ENCODE measurements around the gene PUS1.

Gene PUS1

GRCh38 chr12:131914179-131914702 is 14.8 kb upstream of the PUS1 start:
- no peak for DNase-seq (ENCODE audit: low read depth)
- no peak overlapping the region for H3K4me3 ChIP-seq (ENCODE audit: low read length)
- no peak for TF ChIP-seq CTCF (conservative IDR thresholded peaks at IDR 0.05; ENCODE audit: low read depth, low read length)

GRCh38 chr12:131915000-131915689 is 13.9 kb upstream of the PUS1 start:
- DNase-seq (ENCODE audit: low read depth): no peak
- TF ChIP-seq CTCF (conservative IDR thresholded peaks at IDR 0.05; ENCODE audit: low read depth, low read length): no peak
- H3K4me3 ChIP-seq (ENCODE audit: low read length): no peak overlapping the region

GRCh38 chr12:131915823-131916222 is 13.3 kb upstream of the PUS1 start:
- no peak overlapping the region for H3K4me3 ChIP-seq (ENCODE audit: low read length)
- DNase-seq (ENCODE audit: low read depth): no peak
- no peak for TF ChIP-seq CTCF (conservative IDR thresholded peaks at IDR 0.05; ENCODE audit: low read depth, low read length)

GRCh38 chr12:131916306-131917138 is 12.6 kb upstream of the PUS1 start:
- no peak overlapping the region for H3K4me3 ChIP-seq (ENCODE audit: low read length)
- no peak for DNase-seq (ENCODE audit: low read depth)
- TF ChIP-seq CTCF (conservative IDR thresholded peaks at IDR 0.05; ENCODE audit: low read depth, low read length): no peak

GRCh38 chr12:131917139-131917710 is 11.9 kb upstream of the PUS1 start:
- DNase-seq (ENCODE audit: low read depth): no peak

GRCh38 chr12:131917711-131918306 is 11.3 kb upstream of the PUS1 start:
- no peak overlapping the region for H3K4me3 ChIP-seq (ENCODE audit: low read length)
- no peak for TF ChIP-seq CTCF (conservative IDR thresholded peaks at IDR 0.05; ENCODE audit: low read depth, low read length)
- DNase-seq (ENCODE audit: low read depth): no peak

More at GRCh38 chr12:131917139-131917710, 11.9 kb upstream of the PUS1 start:
- no peak overlapping the region for H3K4me3 ChIP-seq (ENCODE audit: low read length)
- no peak for TF ChIP-seq CTCF (conservative IDR thresholded peaks at IDR 0.05; ENCODE audit: low read depth, low read length)

All from retinal pigment epithelial cell (primary cell).